ENCODE data around the gene ZNF226.
"Not testable (repeated sequence)": the region's sequence is repeated elsewhere in the genome, so short reads cannot be mapped to it uniquely, and the experiment has no call there.

The ZNF226 gene

GRCh38 chr19:44182145-44182544 is 17.2 kb downstream of the ZNF226 start:
- TF ChIP-seq CTCF (conservative IDR thresholded peaks at IDR 0.05; ENCODE audit: low read depth): no peak
- no peak for DNase-seq (ENCODE audit: low spot score)
- no peak overlapping the region for H3K27ac ChIP-seq
- ChIA-PET CTCF (interaction anchor here (0.7 kb wide), 1 partner anchor 25 kb away, joined by 3 read pairs; no protein-coding TSS in a partner anchor), POLR2A (ENCODE audit: low non-redundant PET) (no interaction called here)

- POLR2A ChIA-PET (ENCODE audit: low non-redundant PET): no interaction called here
- no peak for DNase-seq (ENCODE audit: low spot score)
- CTCF ChIA-PET: no interaction called here
- no peak overlapping the region for H3K27ac ChIP-seq
- no peak for TF ChIP-seq CTCF (conservative IDR thresholded peaks at IDR 0.05; ENCODE audit: low read depth)
These were observed 25.1 kb downstream of the ZNF226 start for GRCh38 chr19:44190020-44190419.

GRCh38 chr19:44192127-44192526 is 27.2 kb downstream of the ZNF226 start:
- no peak overlapping the region for H3K27ac ChIP-seq
- no peak for TF ChIP-seq CTCF (conservative IDR thresholded peaks at IDR 0.05; ENCODE audit: low read depth)
- DNase-seq (ENCODE audit: low spot score): no peak
- CTCF ChIA-PET: interaction anchor here (0.6 kb wide), 2 partner anchors 20 to 385 kb away, joined by 3 read pairs; no protein-coding TSS in a partner anchor
- POLR2A ChIA-PET (ENCODE audit: low non-redundant PET): no interaction called here

- CTCF ChIA-PET: no interaction called here
- DNase-seq (ENCODE audit: low spot score): no peak
- TF ChIP-seq CTCF (conservative IDR thresholded peaks at IDR 0.05; ENCODE audit: low read depth): no peak
- POLR2A ChIA-PET (ENCODE audit: low non-redundant PET): no interaction called here
- no peak overlapping the region for H3K27ac ChIP-seq
These were observed 31.9 kb downstream of the ZNF226 start for GRCh38 chr19:44196772-44197171.

- CTCF ChIA-PET: no interaction called here
- no peak overlapping the region for H3K27ac ChIP-seq
- no peak for DNase-seq (ENCODE audit: low spot score)
- POLR2A ChIA-PET (ENCODE audit: low non-redundant PET): no interaction called here
- no peak for TF ChIP-seq CTCF (conservative IDR thresholded peaks at IDR 0.05; ENCODE audit: low read depth)
These were observed 37.6 kb downstream of the ZNF226 start for GRCh38 chr19:44202470-44202869.

- H3K27ac ChIP-seq: no peak overlapping the region
- DNase-seq (ENCODE audit: low spot score): no peak
- POLR2A ChIA-PET (ENCODE audit: low non-redundant PET): no interaction called here
- CTCF ChIA-PET: no interaction called here
- TF ChIP-seq CTCF (conservative IDR thresholded peaks at IDR 0.05; ENCODE audit: low read depth): no peak
These were observed 38.1 kb downstream of the ZNF226 start for GRCh38 chr19:44202974-44203373.

GRCh38 chr19:44203877-44204276 is 39.0 kb downstream of the ZNF226 start:
- POLR2A ChIA-PET (ENCODE audit: low non-redundant PET); CTCF ChIA-PET; H3K27ac ChIP-seq; DNase-seq (ENCODE audit: low spot score): not testable (repeated sequence)
